ENCODE results near the gene OSBPL8. TPM values are rescaled to one million over a fixed set of nuclear protein-coding genes. Genes with fewer than 3 reads are reported as not detected.
"Not testable (repeated sequence)": the region's sequence is repeated elsewhere in the genome, so short reads cannot be mapped to it uniquely, and the experiment has no call there.

The OSBPL8 gene
- total RNA-seq, 1 donor from 2014 or later, result 62.2 TPM

GRCh38 chr12:76360316-76360715 is 199.3 kb downstream of the OSBPL8 start:
- no peak for DNase-seq (ENCODE audit: low spot score)

GRCh38 chr12:76356071-76356470 is 203.5 kb downstream of the OSBPL8 start:
- no peak for DNase-seq (ENCODE audit: low spot score)

- DNase-seq (ENCODE audit: low spot score), result peak; percentile 90
Measured at GRCh38 chr12:76348079-76348901, 211.3 kb downstream of the OSBPL8 start, which contains the start of gene BBS10. TSS of gene BBS10 (minus strand) at chr12:76348415. CDS start at chr12:76348358, 57 bp downstream.

- no peak for DNase-seq (ENCODE audit: low spot score)
Measured at GRCh38 chr12:76346798-76347420, 212.7 kb downstream of the OSBPL8 start.

GRCh38 chr12:76346236-76346635 is 213.3 kb downstream of the OSBPL8 start:
- no peak for DNase-seq (ENCODE audit: low spot score)

- no peak for DNase-seq (ENCODE audit: low spot score)
Measured at GRCh38 chr12:76345569-76345968, 214.0 kb downstream of the OSBPL8 start.

- DNase-seq (ENCODE audit: low spot score), result no peak
Measured at GRCh38 chr12:76341436-76342030, 218.0 kb downstream of the OSBPL8 start.

GRCh38 chr12:76340680-76341435 is 218.7 kb downstream of the OSBPL8 start:
- DNase-seq (ENCODE audit: low spot score), result no peak

- DNase-seq (ENCODE audit: low spot score), result no peak
Measured at GRCh38 chr12:76337583-76337982, 222.0 kb downstream of the OSBPL8 start.

GRCh38 chr12:76332606-76333005 is 227.0 kb downstream of the OSBPL8 start:
- no peak for DNase-seq (ENCODE audit: low spot score)

- no peak for DNase-seq (ENCODE audit: low spot score)
Measured at GRCh38 chr12:76329606-76330005, 230.0 kb downstream of the OSBPL8 start.

GRCh38 chr12:76329159-76329558 is 230.4 kb downstream of the OSBPL8 start:
- DNase-seq (ENCODE audit: low spot score), result no peak

GRCh38 chr12:76319595-76320319 is 239.8 kb downstream of the OSBPL8 start:
- DNase-seq (ENCODE audit: low spot score), result not testable (repeated sequence)

GRCh38 chr12:76318773-76319594 is 240.6 kb downstream of the OSBPL8 start:
- no peak for DNase-seq (ENCODE audit: low spot score)

GRCh38 chr12:76317976-76318375 is 241.6 kb downstream of the OSBPL8 start:
- no peak for DNase-seq (ENCODE audit: low spot score)

GRCh38 chr12:76316468-76316867 is 243.1 kb downstream of the OSBPL8 start:
- DNase-seq (ENCODE audit: low spot score), result no peak

GRCh38 chr12:76313299-76313698 is 246.3 kb downstream of the OSBPL8 start:
- DNase-seq (ENCODE audit: low spot score), result no peak

- no peak for DNase-seq (ENCODE audit: low spot score)
Measured at GRCh38 chr12:76312315-76312714, 247.3 kb downstream of the OSBPL8 start.

- DNase-seq (ENCODE audit: low spot score), result no peak
Measured at GRCh38 chr12:76311796-76312195, 247.8 kb downstream of the OSBPL8 start.

GRCh38 chr12:76310110-76310509 is 249.5 kb downstream of the OSBPL8 start:
- DNase-seq (ENCODE audit: low spot score), result no peak

All from mucosa of gallbladder (tissue), 1 donor.